HepG2 (cell line): ENCODE measurements around the gene KRT14. TPM values are rescaled to one million over a fixed set of nuclear protein-coding genes. Genes with fewer than 3 reads are reported as not detected.

Experiments
- ATAC-seq: fragments of 200-7000 bp; cut with Tn5 transposase; 3 replicates; pipeline ENCODE4 v1.9.1; 2020; ENCODE audit warnings: mild to moderate bottlenecking, moderate library complexity
- BruUV-seq: library from RNA; stranded (reverse); fragments of 400-500 nt; replicated peaks from 2 replicates; lab custom pipeline; 2021; lab: Mats Ljungman, UMichigan
- CTCF ChIA-PET: fragments of 300-600 bp; formaldehyde crosslinking; extraction: SDS; loops from one replicate; lab custom pipeline; 2021; ENCODE audit warnings: low total read pairs, inconsistent platforms, low intra/inter-chr PET ratio; lab: Yijun Ruan, JAX
- POLR2A ChIA-PET: fragments of 350-600 bp; sonication (Branson Sonifier 250); formaldehyde crosslinking; loops from one replicate; lab custom pipeline; 2020; ENCODE audit warnings: antibody characterized with exemption, inconsistent platforms; lab: Yijun Ruan, JAX
- DNase-seq: peaks from one replicate; pipeline ENCODE4 v3.0.0-alpha.2; 2015; ENCODE audit warnings: low spot score
- FAIRE-seq: peaks from 3 replicates; lab custom pipeline; 2011; peaks lifted over from hg19 to GRCh38; lab: Jason Lieb, UNC
- H2AFZ ChIP-seq: one replicate; pipeline ENCODE4 v1.6.1; 2011; ENCODE audit warnings: low read length, inconsistent platforms
- H3K27ac ChIP-seq: fragments of 300-600 bp; 3 replicates; pipeline ENCODE4 v1.8.0; 2011; ENCODE audit warnings: mixed run types, mild to moderate bottlenecking, mixed read lengths, low read length, inconsistent platforms; ENCODE audit not compliant: insufficient read depth; ENCODE audit errors: extremely low read length
- H3K27me3 ChIP-seq, 2 experiments: fragments of 200-600 bp in 1 of 2; 2 replicates in 1 of 2; 3 replicates in 1 of 2; pipeline versions ENCODE4 v1.6.0 to v1.8.0; 2011; ENCODE audit warnings: low read length in 2 of 2, mild to moderate bottlenecking in 2 of 2, moderate library complexity in 2 of 2, inconsistent platforms in 1 of 2; ENCODE audit not compliant: insufficient read depth in 2 of 2, control insufficient read depth in 1 of 2
- H3K36me3 ChIP-seq, 2 experiments: fragments of 200-600 bp in 1 of 2; replicated peaks in 1 of 2; 2 replicates in 1 of 2; 3 replicates in 1 of 2; pipeline versions ENCODE4 v1.5.1 to v1.8.0; 2011; ENCODE audit warnings: low read length in 2 of 2, inconsistent platforms in 1 of 2; ENCODE audit not compliant: insufficient read depth in 2 of 2, control insufficient read depth in 1 of 2
- H3K4me1 ChIP-seq: 2 replicates; pipeline ENCODE4 v1.5.1; 2012; ENCODE audit warnings: low read length, inconsistent platforms; ENCODE audit not compliant: insufficient read depth
- H3K4me2 ChIP-seq: 2 replicates; pipeline ENCODE4 v1.6.0; 2011; ENCODE audit warnings: low read depth, low read length, inconsistent platforms
- H3K4me3 ChIP-seq, 3 experiments: fragments of 200-600 bp in 1 of 3; sonication (generic), shearing (Covaris generic) in 1 of 3; replicated peaks in 1 of 3; 2 replicates each; pipeline ENCODE4 v1.5.1; 2011 to 2016; ENCODE audit warnings: low read length in 3 of 3, inconsistent platforms in 2 of 3, low read depth in 2 of 3, mild to moderate bottlenecking in 2 of 3, control low read depth in 1 of 3, mixed read lengths in 1 of 3; ENCODE audit not compliant: insufficient read depth in 1 of 3
- H3K79me2 ChIP-seq: one replicate; pipeline ENCODE4 v1.6.1; 2011; ENCODE audit warnings: low read length, inconsistent platforms; ENCODE audit not compliant: insufficient read depth
- H3K9ac ChIP-seq: 2 replicates; pipeline ENCODE4 v1.6.0; 2011; ENCODE audit warnings: mild to moderate bottlenecking, low read depth, low read length, inconsistent platforms; ENCODE audit not compliant: insufficient read depth
- H3K9me3 ChIP-seq: 2 replicates; pipeline ENCODE4 v1.5.1; 2012; ENCODE audit warnings: mild to moderate bottlenecking, low read length
- H4K20me1 ChIP-seq: 2 replicates; pipeline ENCODE4 v1.6.0; 2011; ENCODE audit warnings: inconsistent platforms, mild to moderate bottlenecking, low read length, moderate library complexity; ENCODE audit not compliant: insufficient read depth
- ATF3 ChIP-seq: sonication (generic); formaldehyde crosslinking; IDR thresholded peaks from 2 replicates; pipeline ENCODE4 v1.4.0; 2020; ENCODE audit warnings: missing genetic modification reagents
- ATF4 ChIP-seq, 2 experiments: fragments of 450-650 bp in 1 of 2; sonication (generic) in 1 of 2; formaldehyde crosslinking; IDR thresholded peaks; 2 replicates each; pipeline versions ENCODE4 v1.5.0 to v1.8.0; 2020 to 2022; ENCODE audit warnings: mild to moderate bottlenecking in 1 of 2, missing genetic modification reagents in 1 of 2
- CEBPG ChIP-seq: IDR thresholded peaks from 2 replicates; pipeline ENCODE4 v1.6.1; 2016
- NFE2L1 ChIP-seq: sonication (generic); formaldehyde crosslinking; IDR thresholded peaks from 2 replicates; pipeline ENCODE4 v1.4.0; 2020; ENCODE audit warnings: missing genetic modification reagents, mild to moderate bottlenecking, borderline replicate concordance
- RBFOX2 ChIP-seq: fragments of 200-400 bp; formaldehyde crosslinking; IDR thresholded peaks from 2 replicates; pipeline ENCODE4 v1.6.1; 2017; ENCODE audit warnings: low read depth, mild to moderate bottlenecking, low read length
- ZEB1 ChIP-seq: IDR thresholded peaks from 2 replicates; pipeline ENCODE4 v1.6.1; 2012; ENCODE audit warnings: mild to moderate bottlenecking, low read depth, inconsistent platforms; ENCODE audit not compliant: insufficient replicate concordance
- WGBS: methylation state at CpG from one replicate; pipeline ENCODE4 v1.1.6; 2017; ENCODE audit warnings: low lambda C conversion rate; 5-methylcytosine and 5-hydroxymethylcytosine counted together
- in situ Hi-C: cut with HindIII; loops from 2 replicates; pipeline ENCODE4 v1.10.0; 2017; ENCODE audit warnings: low pct_unique_long_range_greater_than_20kb; ENCODE audit not compliant: extremely low pct_ligation_motif_present
- intact Hi-C: fragments of 100-400 bp; cut with micrococcal nuclease; formaldehyde crosslinking; loops from one replicate; pipeline ENCODE4 v1.10.0; 2022; ENCODE audit not compliant: unreplicated experiment
- polyA plus RNA-seq, 8 experiments: library from polyadenylated mRNA; depleted of rRNA in 3 of 8; stranded (reverse) in 7 of 8; unstranded in 1 of 8; fragments of >200 nt; fragmentation: Illumina TruSeq in 4 of 8; extraction: Trizol in 4 of 8; gene quantifications; 2 replicates each; pipeline versions ENCODE4 v1.2.1 to v1.2.3, GENCODE V29; 2011 to 2016; ENCODE audit warnings: low read depth in 4 of 8, missing spikeins in 1 of 8, mixed read lengths in 1 of 8; ENCODE audit not compliant: insufficient read depth in 1 of 8
- total RNA-seq, 5 experiments: library from RNA; depleted of rRNA; stranded (reverse); fragments of >200 nt; fragmentation: Illumina TruSeq; extraction: Trizol; gene quantifications; 2 replicates each; pipeline ENCODE4 v1.2.3, GENCODE V29; 2016; ENCODE audit warnings: low read depth in 1 of 5
- TF ChIP-seq, protein P1 (sequence below): sonication (generic); formaldehyde crosslinking; IDR thresholded peaks from 2 replicates; pipeline ENCODE4 v1.5.1; 2020; ENCODE audit warnings: mild to moderate bottlenecking, missing genetic modification reagents, moderate library complexity
- TF ChIP-seq, protein P2 (sequence below): sonication (generic); formaldehyde crosslinking; IDR thresholded peaks from 2 replicates; pipeline ENCODE4 v1.4.0; 2020; ENCODE audit warnings: missing genetic modification reagents

Gene KRT14
- total and polyA plus RNA-seq, 2 of the 13 experiments (the other 11 are each of a cell fraction or from before 2014, with no cell fraction given), result 0.09 TPM; not detected in 1

DNA sequence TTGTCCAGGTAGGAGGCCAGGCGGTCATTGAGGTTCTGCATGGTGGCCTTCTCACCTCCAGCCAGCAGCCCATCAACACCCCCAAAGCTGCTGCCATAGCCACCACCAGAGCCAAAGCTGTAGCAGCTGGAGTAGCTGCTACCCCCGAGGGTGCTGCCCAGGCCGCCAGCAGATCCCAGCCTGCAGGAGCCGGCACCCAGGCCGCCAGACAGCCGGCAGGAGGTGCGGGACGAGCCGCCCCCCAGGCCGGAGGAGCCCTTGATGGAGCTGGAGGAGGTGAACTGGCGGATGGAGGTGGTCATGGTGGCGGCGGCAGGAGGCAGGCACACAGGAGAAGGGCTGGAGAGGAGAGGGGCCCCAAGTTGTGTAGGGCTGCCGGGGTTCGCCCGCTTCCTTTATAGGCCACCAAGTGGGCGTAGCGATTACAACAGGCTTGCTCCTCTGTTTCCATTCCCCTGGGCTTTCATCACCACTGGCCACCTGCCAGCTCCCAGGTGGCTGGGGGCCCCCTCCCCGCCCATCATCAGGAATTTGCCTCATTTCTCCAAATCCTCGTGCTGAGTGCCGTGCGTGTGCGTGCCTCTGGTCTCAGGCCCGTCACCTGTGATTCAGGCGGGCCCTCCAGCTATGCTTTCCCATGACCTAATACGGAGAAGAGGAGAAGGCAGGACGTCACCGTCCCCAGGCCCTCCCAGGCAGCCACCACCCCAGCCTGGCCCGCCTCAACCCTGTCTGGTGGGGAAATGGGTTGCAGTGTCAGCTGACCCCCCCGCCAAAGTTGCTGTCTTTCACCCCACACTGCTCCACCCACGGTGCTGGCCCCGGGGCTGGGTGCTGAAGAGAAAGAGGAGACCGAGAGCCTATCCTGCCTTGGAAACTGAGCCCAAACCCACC is 37.8 kb upstream of the KRT14 start, which contains the start of gene KRT17:
KRT17 (minus strand) TSS at position 368 of the 894 bp plus-strand sequence; CDS start at position 302, 66 bp downstream.
- Histone ChIP-seq H3K4me2 (0 out of 2 replicates have a peak within 1 kb of the TSS, but pooled peaks have one; percentile 7), H3K9ac (no peak within 1 kb of the TSS), H4K20me1 (no peaks in the 10 kb centered on the region), H2AFZ (no peak within 1 kb of the TSS), H3K9me3 (no peaks in the 10 kb centered on the region), H3K79me2 (no peaks in the 10 kb centered on the region), H3K4me1 (no peaks in the 10 kb centered on the region; the same call in 1 of the 2 replicates), H3K4me3 (no peak within 1 kb of the TSS), H3K27ac (no peak within 1 kb of the TSS), H3K27me3 (peaks cover 11 to 48% of the 10 kb centered on the region in 2 experiments; a peak in 4 of 5 replicates), H3K36me3 (no peaks in the 10 kb centered on the region)
- in situ Hi-C loops, result no loop called here
- intact Hi-C loops, result no loop called here
- peak; percentile 74 for ATAC-seq
- no peak for FAIRE-seq
- no TSS peak for BruUV-seq
- TF ChIP-seq, protein P1, sequence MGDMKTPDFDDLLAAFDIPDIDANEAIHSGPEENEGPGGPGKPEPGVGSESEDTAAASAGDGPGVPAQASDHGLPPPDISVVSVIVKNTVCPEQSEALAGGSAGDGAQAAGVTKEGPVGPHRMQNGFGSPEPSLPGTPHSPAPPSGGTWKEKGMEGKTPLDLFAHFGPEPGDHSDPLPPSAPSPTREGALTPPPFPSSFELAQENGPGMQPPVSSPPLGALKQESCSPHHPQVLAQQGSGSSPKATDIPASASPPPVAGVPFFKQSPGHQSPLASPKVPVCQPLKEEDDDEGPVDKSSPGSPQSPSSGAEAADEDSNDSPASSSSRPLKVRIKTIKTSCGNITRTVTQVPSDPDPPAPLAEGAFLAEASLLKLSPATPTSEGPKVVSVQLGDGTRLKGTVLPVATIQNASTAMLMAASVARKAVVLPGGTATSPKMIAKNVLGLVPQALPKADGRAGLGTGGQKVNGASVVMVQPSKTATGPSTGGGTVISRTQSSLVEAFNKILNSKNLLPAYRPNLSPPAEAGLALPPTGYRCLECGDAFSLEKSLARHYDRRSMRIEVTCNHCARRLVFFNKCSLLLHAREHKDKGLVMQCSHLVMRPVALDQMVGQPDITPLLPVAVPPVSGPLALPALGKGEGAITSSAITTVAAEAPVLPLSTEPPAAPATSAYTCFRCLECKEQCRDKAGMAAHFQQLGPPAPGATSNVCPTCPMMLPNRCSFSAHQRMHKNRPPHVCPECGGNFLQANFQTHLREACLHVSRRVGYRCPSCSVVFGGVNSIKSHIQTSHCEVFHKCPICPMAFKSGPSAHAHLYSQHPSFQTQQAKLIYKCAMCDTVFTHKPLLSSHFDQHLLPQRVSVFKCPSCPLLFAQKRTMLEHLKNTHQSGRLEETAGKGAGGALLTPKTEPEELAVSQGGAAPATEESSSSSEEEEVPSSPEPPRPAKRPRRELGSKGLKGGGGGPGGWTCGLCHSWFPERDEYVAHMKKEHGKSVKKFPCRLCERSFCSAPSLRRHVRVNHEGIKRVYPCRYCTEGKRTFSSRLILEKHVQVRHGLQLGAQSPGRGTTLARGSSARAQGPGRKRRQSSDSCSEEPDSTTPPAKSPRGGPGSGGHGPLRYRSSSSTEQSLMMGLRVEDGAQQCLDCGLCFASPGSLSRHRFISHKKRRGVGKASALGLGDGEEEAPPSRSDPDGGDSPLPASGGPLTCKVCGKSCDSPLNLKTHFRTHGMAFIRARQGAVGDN (CRISPR knock-in tag), result peak; percentile 26; the same call in 1 of the 2 replicates
- TF ChIP-seq RBFOX2, result no peak
- no peak for TF ChIP-seq ZEB1
- TF ChIP-seq ATF3 (CRISPR knock-in tag), result 0 out of 2 replicates have a peak, but pooled peaks have one; percentile 38
- 0 out of 4 replicates have a peak, but pooled peaks of 1 of the 2 experiments have one; percentile 35 for TF ChIP-seq ATF4 (CRISPR knock-in tag; IDR thresholded peaks at IDR 0.05)
- TF ChIP-seq, protein P2, sequence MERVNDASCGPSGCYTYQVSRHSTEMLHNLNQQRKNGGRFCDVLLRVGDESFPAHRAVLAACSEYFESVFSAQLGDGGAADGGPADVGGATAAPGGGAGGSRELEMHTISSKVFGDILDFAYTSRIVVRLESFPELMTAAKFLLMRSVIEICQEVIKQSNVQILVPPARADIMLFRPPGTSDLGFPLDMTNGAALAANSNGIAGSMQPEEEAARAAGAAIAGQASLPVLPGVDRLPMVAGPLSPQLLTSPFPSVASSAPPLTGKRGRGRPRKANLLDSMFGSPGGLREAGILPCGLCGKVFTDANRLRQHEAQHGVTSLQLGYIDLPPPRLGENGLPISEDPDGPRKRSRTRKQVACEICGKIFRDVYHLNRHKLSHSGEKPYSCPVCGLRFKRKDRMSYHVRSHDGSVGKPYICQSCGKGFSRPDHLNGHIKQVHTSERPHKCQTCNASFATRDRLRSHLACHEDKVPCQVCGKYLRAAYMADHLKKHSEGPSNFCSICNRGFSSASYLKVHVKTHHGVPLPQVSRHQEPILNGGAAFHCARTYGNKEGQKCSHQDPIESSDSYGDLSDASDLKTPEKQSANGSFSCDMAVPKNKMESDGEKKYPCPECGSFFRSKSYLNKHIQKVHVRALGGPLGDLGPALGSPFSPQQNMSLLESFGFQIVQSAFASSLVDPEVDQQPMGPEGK (CRISPR knock-in tag), result peak; percentile 76
- no peak for TF ChIP-seq NFE2L1 (CRISPR knock-in tag)
- 0 out of 2 replicates have a peak, but pooled peaks have one; percentile 41 for TF ChIP-seq CEBPG
- WGBS, result 14% methylated on average over 25 of the region's 33 CpGs
- ChIA-PET POLR2A (no interaction called here), CTCF (no interaction called here)
- DNase-seq, result no peak
